Panc1 (cell line): Measurements from ENCODE around the gene KRTAP1-3. TPM values are rescaled to one million over a fixed set of nuclear protein-coding genes. Genes with fewer than 3 reads are reported as not detected.

ENCODE experiments used
- ATAC-seq: fragments of 200-7000 bp; cut with Tn5 transposase; 2 replicates; pipeline ENCODE4 v1.9.1; 2020; ENCODE audit warnings: mild to moderate bottlenecking, moderate library complexity
- BruUV-seq: library from RNA; stranded (reverse); fragments of 400-500 nt; replicated peaks from 2 replicates; lab custom pipeline; 2021; lab: Mats Ljungman, UMichigan
- CTCF ChIA-PET: fragments of 300-600 bp; sonication (Branson Sonifier 250); formaldehyde crosslinking; loops from one replicate; lab custom pipeline; 2022; ENCODE audit warnings: antibody characterized with exemption; lab: Charles Lee
- POLR2A ChIA-PET: fragments of 300-600 bp; sonication (Branson Sonifier 250); formaldehyde crosslinking; loops from one replicate; lab custom pipeline; 2022; ENCODE audit warnings: antibody characterized with exemption; lab: Charles Lee
- DNase-seq: peaks from one replicate; pipeline ENCODE4 v3.0.0-alpha.2; 2010; ENCODE audit warnings: low read depth, low spot score
- H3K27ac ChIP-seq: 2 replicates; pipeline ENCODE4 v1.5.1; 2011; ENCODE audit warnings: mild to moderate bottlenecking, low read length, inconsistent platforms
- H3K27me3 ChIP-seq: fragments of 200-500 bp; sonication (Bioruptor generic); 2 replicates; pipeline ENCODE4 v1.6.0; 2014; ENCODE audit warnings: low read length, inconsistent platforms; ENCODE audit not compliant: control insufficient read depth, insufficient read depth
- H3K36me3 ChIP-seq: fragments of 200-500 bp; sonication (Bioruptor generic); 2 replicates; pipeline ENCODE4 v1.5.1; 2014; ENCODE audit warnings: inconsistent platforms, mild to moderate bottlenecking, low read length, moderate library complexity; ENCODE audit not compliant: control insufficient read depth, insufficient read depth
- H3K4me1 ChIP-seq: 2 replicates; pipeline ENCODE4 v1.5.1; 2011; ENCODE audit warnings: inconsistent platforms, mild to moderate bottlenecking, low read length, moderate library complexity; ENCODE audit not compliant: control insufficient read depth, insufficient read depth
- H3K4me3 ChIP-seq, 2 experiments: 2 replicates each; pipeline ENCODE4 v1.5.1; 2011 to 2012; ENCODE audit warnings: low read depth in 2 of 2, low read length in 2 of 2, mild to moderate bottlenecking in 2 of 2, inconsistent platforms in 1 of 2, moderate library complexity in 1 of 2
- H3K9me3 ChIP-seq: fragments of 200-500 bp; sonication (Bioruptor generic); 2 replicates; pipeline ENCODE4 v1.5.1; 2014; ENCODE audit warnings: low read depth, mild to moderate bottlenecking, inconsistent platforms, low read length, moderate library complexity; ENCODE audit not compliant: control insufficient read depth, insufficient read depth
- POLR2AphosphoS5 ChIP-seq: IDR thresholded peaks from 2 replicates; pipeline ENCODE4 v1.6.1; 2012; ENCODE audit warnings: mild to moderate bottlenecking, low read depth, low read length, moderate library complexity
- SIN3A ChIP-seq: IDR thresholded peaks from 2 replicates; pipeline ENCODE4 v1.6.1; 2012; ENCODE audit warnings: low read depth, mild to moderate bottlenecking, low read length, moderate library complexity, borderline replicate concordance; ENCODE audit not compliant: insufficient read depth
- TCF7L2 ChIP-seq: IDR thresholded peaks from 2 replicates; pipeline ENCODE4 v1.6.1; 2011; ENCODE audit warnings: mild to moderate bottlenecking, low read depth, low read length, inconsistent platforms
- in situ Hi-C: cut with HindIII; loops from 2 replicates; pipeline ENCODE4 v1.10.0; 2016; ENCODE audit warnings: low sequenced_read_pairs, low pct_unique_long_range_greater_than_20kb
- intact Hi-C: fragments of 100-400 bp; cut with micrococcal nuclease; formaldehyde crosslinking; loops from one replicate; pipeline ENCODE4 v1.10.0; 2022; ENCODE audit not compliant: unreplicated experiment
- total RNA-seq: library from RNA; stranded (reverse); gene quantifications from one replicate; pipeline ENCODE4 v1.2.1, GENCODE V29; 2021; ENCODE audit not compliant: unreplicated experiment
- TF ChIP-seq, protein P1 (sequence below): fragments of 450-650 bp; IDR thresholded peaks from 2 replicates; pipeline ENCODE4 v1.5.1; 2017; ENCODE audit warnings: mild to moderate bottlenecking
- TF ChIP-seq, protein P2 (sequence below), 2 experiments: IDR thresholded peaks; 2 replicates each; pipeline ENCODE4 v1.6.1; 2011 to 2012; ENCODE audit warnings: low read depth in 2 of 2, control low read depth in 1 of 2, low read length in 1 of 2, mild to moderate bottlenecking in 1 of 2, moderate library complexity in 1 of 2; ENCODE audit not compliant: insufficient read depth in 1 of 2

KRTAP1-3 gene
- total RNA-seq, 1 experiment from 2014 or later: not detected

DNA sequence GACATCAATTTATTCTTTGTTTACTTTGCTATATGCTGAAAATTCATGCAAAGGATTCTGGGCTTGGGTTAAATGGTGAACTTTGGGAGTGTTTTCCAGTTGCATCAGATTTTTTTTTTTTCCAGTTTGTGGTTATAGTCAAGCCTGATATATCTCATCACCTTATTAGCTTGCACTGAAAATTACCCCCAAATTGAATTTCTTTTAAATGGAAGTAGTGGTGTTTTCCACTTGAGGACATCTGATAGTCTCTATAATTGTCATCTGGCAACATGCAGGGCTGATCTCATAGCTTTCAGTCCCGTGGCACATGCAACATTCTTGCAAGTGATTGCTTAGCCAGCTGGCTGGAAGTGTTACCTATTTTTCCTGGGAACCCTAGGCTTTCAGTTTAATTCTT is 21.1 kb downstream of the KRTAP1-3 start:
- in situ Hi-C loops: no loop called here
- DNase-seq: no peak
- no peaks in the 10 kb centered on the region for H3K9me3 ChIP-seq
- H3K27ac ChIP-seq: no peak overlapping the region
- no TSS peak for BruUV-seq
- no peak overlapping the region for H3K4me3 ChIP-seq
- no peaks in the 10 kb centered on the region for H3K4me1 ChIP-seq
- POLR2A ChIA-PET: no interaction called here
- H3K36me3 ChIP-seq: no peaks in the 10 kb centered on the region
- CTCF ChIA-PET: no interaction called here
- no peak for TF ChIP-seq SIN3A
- TF ChIP-seq, protein P1, sequence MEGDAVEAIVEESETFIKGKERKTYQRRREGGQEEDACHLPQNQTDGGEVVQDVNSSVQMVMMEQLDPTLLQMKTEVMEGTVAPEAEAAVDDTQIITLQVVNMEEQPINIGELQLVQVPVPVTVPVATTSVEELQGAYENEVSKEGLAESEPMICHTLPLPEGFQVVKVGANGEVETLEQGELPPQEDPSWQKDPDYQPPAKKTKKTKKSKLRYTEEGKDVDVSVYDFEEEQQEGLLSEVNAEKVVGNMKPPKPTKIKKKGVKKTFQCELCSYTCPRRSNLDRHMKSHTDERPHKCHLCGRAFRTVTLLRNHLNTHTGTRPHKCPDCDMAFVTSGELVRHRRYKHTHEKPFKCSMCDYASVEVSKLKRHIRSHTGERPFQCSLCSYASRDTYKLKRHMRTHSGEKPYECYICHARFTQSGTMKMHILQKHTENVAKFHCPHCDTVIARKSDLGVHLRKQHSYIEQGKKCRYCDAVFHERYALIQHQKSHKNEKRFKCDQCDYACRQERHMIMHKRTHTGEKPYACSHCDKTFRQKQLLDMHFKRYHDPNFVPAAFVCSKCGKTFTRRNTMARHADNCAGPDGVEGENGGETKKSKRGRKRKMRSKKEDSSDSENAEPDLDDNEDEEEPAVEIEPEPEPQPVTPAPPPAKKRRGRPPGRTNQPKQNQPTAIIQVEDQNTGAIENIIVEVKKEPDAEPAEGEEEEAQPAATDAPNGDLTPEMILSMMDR: no peak
- TF ChIP-seq, protein P2, sequence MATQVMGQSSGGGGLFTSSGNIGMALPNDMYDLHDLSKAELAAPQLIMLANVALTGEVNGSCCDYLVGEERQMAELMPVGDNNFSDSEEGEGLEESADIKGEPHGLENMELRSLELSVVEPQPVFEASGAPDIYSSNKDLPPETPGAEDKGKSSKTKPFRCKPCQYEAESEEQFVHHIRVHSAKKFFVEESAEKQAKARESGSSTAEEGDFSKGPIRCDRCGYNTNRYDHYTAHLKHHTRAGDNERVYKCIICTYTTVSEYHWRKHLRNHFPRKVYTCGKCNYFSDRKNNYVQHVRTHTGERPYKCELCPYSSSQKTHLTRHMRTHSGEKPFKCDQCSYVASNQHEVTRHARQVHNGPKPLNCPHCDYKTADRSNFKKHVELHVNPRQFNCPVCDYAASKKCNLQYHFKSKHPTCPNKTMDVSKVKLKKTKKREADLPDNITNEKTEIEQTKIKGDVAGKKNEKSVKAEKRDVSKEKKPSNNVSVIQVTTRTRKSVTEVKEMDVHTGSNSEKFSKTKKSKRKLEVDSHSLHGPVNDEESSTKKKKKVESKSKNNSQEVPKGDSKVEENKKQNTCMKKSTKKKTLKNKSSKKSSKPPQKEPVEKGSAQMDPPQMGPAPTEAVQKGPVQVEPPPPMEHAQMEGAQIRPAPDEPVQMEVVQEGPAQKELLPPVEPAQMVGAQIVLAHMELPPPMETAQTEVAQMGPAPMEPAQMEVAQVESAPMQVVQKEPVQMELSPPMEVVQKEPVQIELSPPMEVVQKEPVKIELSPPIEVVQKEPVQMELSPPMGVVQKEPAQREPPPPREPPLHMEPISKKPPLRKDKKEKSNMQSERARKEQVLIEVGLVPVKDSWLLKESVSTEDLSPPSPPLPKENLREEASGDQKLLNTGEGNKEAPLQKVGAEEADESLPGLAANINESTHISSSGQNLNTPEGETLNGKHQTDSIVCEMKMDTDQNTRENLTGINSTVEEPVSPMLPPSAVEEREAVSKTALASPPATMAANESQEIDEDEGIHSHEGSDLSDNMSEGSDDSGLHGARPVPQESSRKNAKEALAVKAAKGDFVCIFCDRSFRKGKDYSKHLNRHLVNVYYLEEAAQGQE (IDR thresholded peaks at IDR 0.05; ENCODE audit: insufficient read depth in 1 of 2, low read depth in 2 of 2, low read length in 1 of 2): no peak
- no peak for ATAC-seq
- no peaks in the 10 kb centered on the region; the same call in 1 of the 2 replicates for H3K27me3 ChIP-seq
- intact Hi-C loops: no loop called here

- H3K27me3 ChIP-seq: no peaks in the 10 kb centered on the region; the same call in 1 of the 2 replicates
- no peak for DNase-seq
- BruUV-seq: no TSS peak
- in situ Hi-C loops (no loop called here), intact Hi-C loops (no loop called here)
- ChIA-PET CTCF (no interaction called here), POLR2A (no interaction called here)
- no peaks in the 10 kb centered on the region for H3K4me1 ChIP-seq
- no peak overlapping the region for H3K27ac ChIP-seq
- no peak for ATAC-seq
- TF ChIP-seq, protein P2 (IDR thresholded peaks at IDR 0.05; ENCODE audit: insufficient read depth in 1 of 2, low read depth in 2 of 2, low read length in 1 of 2): no peak
- TF ChIP-seq POLR2AphosphoS5 (no peak), SIN3A (no peak), TCF7L2 (no peak)
- TF ChIP-seq, protein P1: no peak
- H3K9me3 ChIP-seq: no peaks in the 10 kb centered on the region
- H3K36me3 ChIP-seq: no peaks in the 10 kb centered on the region
- H3K4me3 ChIP-seq: no peak overlapping the region
Observed at GRCh38 chr17:41013181-41013580, 21.5 kb downstream of the KRTAP1-3 start.
